ENCODE measurements around the gene CTSL.
"Not testable (repeated sequence)": the region's sequence is repeated elsewhere in the genome, so short reads cannot be mapped to it uniquely, and the experiment has no call there.

CTSL gene

GRCh38 chr9:87759980-87760379, 34.1 kb downstream of the CTSL start:
- not testable (repeated sequence) for DNase-seq (ENCODE audit: low read depth)

GRCh38 chr9:87760529-87760928, 34.6 kb downstream of the CTSL start:
- no peak for DNase-seq (ENCODE audit: low read depth)

GRCh38 chr9:87763286-87763685, 37.4 kb downstream of the CTSL start:
- no peak for DNase-seq (ENCODE audit: low read depth)

- DNase-seq (ENCODE audit: low read depth): no peak
Observed at GRCh38 chr9:87765521-87765920, 39.6 kb downstream of the CTSL start.

GRCh38 chr9:87766697-87767096, 40.8 kb downstream of the CTSL start:
- DNase-seq (ENCODE audit: low read depth): no peak

- no peak for DNase-seq (ENCODE audit: low read depth)
Observed at GRCh38 chr9:87770616-87771315, 44.8 kb downstream of the CTSL start.

- DNase-seq (ENCODE audit: low read depth): no peak
Observed at GRCh38 chr9:87771316-87772006, 45.5 kb downstream of the CTSL start.

GRCh38 chr9:87776481-87777379, 50.8 kb downstream of the CTSL start:
- no peak for DNase-seq (ENCODE audit: low read depth)

GRCh38 chr9:87778996-87779395, 53.1 kb downstream of the CTSL start:
- DNase-seq (ENCODE audit: low read depth): no peak

Measured in T-helper 22 cell (primary cell).